SH-SY5Y (cell line): Measurements from ENCODE around the gene LRRN3.

Experiments
- GATA2 ChIP-seq: IDR thresholded peaks from 2 replicates; pipeline ENCODE4 v1.6.1; 2011; ENCODE audit warnings: mild to moderate bottlenecking, low read depth, low read length
- GATA3 ChIP-seq: IDR thresholded peaks from 2 replicates; pipeline ENCODE4 v1.6.1; 2011; ENCODE audit warnings: low read depth, mild to moderate bottlenecking, low read length, moderate library complexity

GRCh38 chr7:111057066-111057465 is 33.9 kb upstream of the LRRN3 start:
- no peak for TF ChIP-seq GATA3
- no peak for TF ChIP-seq GATA2
